ENCODE data around the gene AP1S2. TPM values are rescaled to one million over a fixed set of nuclear protein-coding genes. Genes with fewer than 3 reads are reported as not detected.

AP1S2 gene
- total and polyA plus RNA-seq, 10 of the 15 experiments (the other 5 are each of a cell fraction or from before 2014, with no cell fraction given) = 25.6 to 105 (median 50.7) TPM

DNA sequence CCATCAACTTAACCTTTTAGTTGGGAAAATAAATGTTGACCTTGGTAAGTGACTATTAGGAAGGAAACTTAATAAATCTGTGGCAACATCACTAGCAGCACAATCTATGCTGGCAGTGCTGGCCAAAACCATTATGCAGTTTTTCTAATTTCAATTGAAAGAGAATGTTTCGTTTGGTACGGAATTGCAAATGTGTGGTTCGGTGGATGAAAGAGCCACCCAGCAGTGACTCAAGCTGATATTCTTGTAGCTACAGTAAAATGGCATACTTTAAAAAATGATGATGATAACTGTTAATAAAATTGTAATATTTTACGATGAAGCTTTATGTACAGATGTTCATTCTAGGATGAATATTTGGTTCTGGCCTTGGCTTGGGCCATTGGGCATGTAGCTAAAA lies 40.7 kb upstream of the AP1S2 start:
- WGBS (ENCODE audit: insufficient coverage, insufficient replicate concordance, low lambda C conversion rate, missing lambda C conversion rate) = 80% methylated on average over 4 of the region's 4 CpGs
- FAIRE-seq = no peak
- no peak for ATAC-seq

More for the DNA sequence above, 40.7 kb upstream of the AP1S2 start:
- Histone ChIP-seq H3K36me3 (ENCODE audit: control insufficient read depth in 2 of 2, insufficient read depth in 2 of 2, low read length in 1 of 2) (no peaks in the 10 kb centered on the region), H3K9ac (ENCODE audit: control insufficient read depth, insufficient read depth, low read length) (no peak overlapping the region), H3K9me3 (replicated peaks; ENCODE audit: control insufficient read depth, insufficient read depth, low read length) (no peaks in the 10 kb centered on the region; the same call in 2 of the 3 replicates), H3K4me3 (no peak overlapping the region), H3K27ac (ENCODE audit: control insufficient read depth, insufficient read depth) (no peak overlapping the region), H3K4me1 (ENCODE audit: control insufficient read depth, insufficient read depth, low read length) (no peaks in the 10 kb centered on the region), H4K20me1 (ENCODE audit: control insufficient read depth, insufficient read depth) (no peaks in the 10 kb centered on the region), H3K79me2 (ENCODE audit: control insufficient read depth, insufficient read depth, low read length) (no peaks in the 10 kb centered on the region), H3K4me2 (ENCODE audit: control insufficient read depth, insufficient read depth) (no peak overlapping the region), H2AFZ (ENCODE audit: control insufficient read depth, low read depth, low read length) (no peak overlapping the region), H3K27me3 (replicated peaks in 1 of 2; ENCODE audit: control insufficient read depth in 2 of 2, insufficient read depth in 2 of 2, low read length in 1 of 2) (no peaks in the 10 kb centered on the region)
- in situ Hi-C loops (cut with MboI) = no loop called here
- BruUV-seq (replicated peaks) = no TSS peak
- RAD21 ChIA-PET (ENCODE audit: unreplicated experiment) = interaction anchor here (1.2 kb wide), 1 partner anchor 47 kb away, joined by 3 read pairs; no protein-coding TSS in a partner anchor
- CTCF ChIA-PET = interaction anchor here (1.0 to 1.7 kb wide), 3 partner anchors 9 to 77 kb away, joined by 3 to 4 read pairs (median 3); no protein-coding TSS in a partner anchor
- POLR2A ChIA-PET = no interaction called here
- SMC1A ChIA-PET (ENCODE audit: uncharacterized antibody, unreplicated experiment) = interaction anchor here (0.6 to 1.1 kb wide), 5 partner anchors 9 to 76 kb away, joined by 3 read pairs; no protein-coding TSS in a partner anchor
- no peak for DNase-seq (ENCODE audit: low read depth, low spot score)
- intact Hi-C loops (cut with micrococcal nuclease; ENCODE audit: unreplicated experiment) = no loop called here
- TF ChIP-seq, protein P1, sequence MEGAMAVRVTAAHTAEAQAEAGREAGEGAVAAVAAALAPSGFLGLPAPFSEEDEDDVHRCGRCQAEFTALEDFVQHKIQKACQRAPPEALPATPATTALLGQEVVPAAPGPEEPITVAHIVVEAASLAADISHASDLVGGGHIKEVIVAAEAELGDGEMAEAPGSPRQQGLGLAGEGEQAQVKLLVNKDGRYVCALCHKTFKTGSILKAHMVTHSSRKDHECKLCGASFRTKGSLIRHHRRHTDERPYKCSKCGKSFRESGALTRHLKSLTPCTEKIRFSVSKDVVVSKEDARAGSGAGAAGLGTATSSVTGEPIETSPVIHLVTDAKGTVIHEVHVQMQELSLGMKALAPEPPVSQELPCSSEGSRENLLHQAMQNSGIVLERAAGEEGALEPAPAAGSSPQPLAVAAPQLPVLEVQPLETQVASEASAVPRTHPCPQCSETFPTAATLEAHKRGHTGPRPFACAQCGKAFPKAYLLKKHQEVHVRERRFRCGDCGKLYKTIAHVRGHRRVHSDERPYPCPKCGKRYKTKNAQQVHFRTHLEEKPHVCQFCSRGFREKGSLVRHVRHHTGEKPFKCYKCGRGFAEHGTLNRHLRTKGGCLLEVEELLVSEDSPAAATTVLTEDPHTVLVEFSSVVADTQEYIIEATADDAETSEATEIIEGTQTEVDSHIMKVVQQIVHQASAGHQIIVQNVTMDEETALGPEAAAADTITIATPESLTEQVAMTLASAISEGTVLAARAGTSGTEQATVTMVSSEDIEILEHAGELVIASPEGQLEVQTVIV (IDR thresholded peaks at IDR 0.05; ENCODE audit: borderline replicate concordance, partially characterized antibody) = no peak
- TF ChIP-seq RCOR1 (conservative IDR thresholded peaks at IDR 0.05; ENCODE audit: low read depth, low read length) (no peak), ZNF622 (IDR thresholded peaks at IDR 0.05) (no peak), SP1 (IDR thresholded peaks at IDR 0.05; ENCODE audit: low read depth, low read length) (no peak), JUNB (IDR thresholded peaks at IDR 0.05) (no peak)
- TF ChIP-seq, protein P2, sequence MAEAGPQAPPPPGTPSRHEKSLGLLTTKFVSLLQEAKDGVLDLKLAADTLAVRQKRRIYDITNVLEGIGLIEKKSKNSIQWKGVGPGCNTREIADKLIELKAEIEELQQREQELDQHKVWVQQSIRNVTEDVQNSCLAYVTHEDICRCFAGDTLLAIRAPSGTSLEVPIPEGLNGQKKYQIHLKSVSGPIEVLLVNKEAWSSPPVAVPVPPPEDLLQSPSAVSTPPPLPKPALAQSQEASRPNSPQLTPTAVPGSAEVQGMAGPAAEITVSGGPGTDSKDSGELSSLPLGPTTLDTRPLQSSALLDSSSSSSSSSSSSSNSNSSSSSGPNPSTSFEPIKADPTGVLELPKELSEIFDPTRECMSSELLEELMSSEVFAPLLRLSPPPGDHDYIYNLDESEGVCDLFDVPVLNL (IDR thresholded peaks at IDR 0.05; ENCODE audit: low read depth, low read length) = no peak
- TF ChIP-seq, protein P3, sequence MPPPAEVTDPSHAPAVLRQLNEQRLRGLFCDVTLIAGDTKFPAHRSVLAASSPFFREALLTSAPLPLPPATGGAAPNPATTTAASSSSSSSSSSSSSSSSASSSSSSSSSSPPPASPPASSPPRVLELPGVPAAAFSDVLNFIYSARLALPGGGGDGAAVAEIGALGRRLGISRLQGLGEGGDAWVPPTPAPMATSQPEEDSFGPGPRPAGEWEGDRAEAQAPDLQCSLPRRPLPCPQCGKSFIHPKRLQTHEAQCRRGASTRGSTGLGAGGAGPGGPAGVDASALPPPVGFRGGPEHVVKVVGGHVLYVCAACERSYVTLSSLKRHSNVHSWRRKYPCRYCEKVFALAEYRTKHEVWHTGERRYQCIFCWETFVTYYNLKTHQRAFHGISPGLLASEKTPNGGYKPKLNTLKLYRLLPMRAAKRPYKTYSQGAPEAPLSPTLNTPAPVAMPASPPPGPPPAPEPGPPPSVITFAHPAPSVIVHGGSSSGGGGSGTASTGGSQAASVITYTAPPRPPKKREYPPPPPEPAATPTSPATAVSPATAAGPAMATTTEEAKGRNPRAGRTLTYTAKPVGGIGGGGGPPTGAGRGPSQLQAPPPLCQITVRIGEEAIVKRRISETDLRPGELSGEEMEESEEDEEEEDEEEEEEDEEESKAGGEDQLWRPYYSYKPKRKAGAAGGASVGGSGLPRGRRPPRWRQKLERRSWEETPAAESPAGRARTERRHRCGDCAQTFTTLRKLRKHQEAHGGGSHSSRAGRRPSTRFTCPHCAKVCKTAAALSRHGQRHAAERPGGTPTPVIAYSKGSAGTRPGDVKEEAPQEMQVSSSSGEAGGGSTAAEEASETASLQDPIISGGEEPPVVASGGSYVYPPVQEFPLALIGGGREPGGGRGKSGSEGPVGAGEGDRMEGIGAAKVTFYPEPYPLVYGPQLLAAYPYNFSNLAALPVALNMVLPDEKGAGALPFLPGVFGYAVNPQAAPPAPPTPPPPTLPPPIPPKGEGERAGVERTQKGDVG (CRISPR knock-in tag; IDR thresholded peaks at IDR 0.05) = no peak
- TF ChIP-seq, protein P4, sequence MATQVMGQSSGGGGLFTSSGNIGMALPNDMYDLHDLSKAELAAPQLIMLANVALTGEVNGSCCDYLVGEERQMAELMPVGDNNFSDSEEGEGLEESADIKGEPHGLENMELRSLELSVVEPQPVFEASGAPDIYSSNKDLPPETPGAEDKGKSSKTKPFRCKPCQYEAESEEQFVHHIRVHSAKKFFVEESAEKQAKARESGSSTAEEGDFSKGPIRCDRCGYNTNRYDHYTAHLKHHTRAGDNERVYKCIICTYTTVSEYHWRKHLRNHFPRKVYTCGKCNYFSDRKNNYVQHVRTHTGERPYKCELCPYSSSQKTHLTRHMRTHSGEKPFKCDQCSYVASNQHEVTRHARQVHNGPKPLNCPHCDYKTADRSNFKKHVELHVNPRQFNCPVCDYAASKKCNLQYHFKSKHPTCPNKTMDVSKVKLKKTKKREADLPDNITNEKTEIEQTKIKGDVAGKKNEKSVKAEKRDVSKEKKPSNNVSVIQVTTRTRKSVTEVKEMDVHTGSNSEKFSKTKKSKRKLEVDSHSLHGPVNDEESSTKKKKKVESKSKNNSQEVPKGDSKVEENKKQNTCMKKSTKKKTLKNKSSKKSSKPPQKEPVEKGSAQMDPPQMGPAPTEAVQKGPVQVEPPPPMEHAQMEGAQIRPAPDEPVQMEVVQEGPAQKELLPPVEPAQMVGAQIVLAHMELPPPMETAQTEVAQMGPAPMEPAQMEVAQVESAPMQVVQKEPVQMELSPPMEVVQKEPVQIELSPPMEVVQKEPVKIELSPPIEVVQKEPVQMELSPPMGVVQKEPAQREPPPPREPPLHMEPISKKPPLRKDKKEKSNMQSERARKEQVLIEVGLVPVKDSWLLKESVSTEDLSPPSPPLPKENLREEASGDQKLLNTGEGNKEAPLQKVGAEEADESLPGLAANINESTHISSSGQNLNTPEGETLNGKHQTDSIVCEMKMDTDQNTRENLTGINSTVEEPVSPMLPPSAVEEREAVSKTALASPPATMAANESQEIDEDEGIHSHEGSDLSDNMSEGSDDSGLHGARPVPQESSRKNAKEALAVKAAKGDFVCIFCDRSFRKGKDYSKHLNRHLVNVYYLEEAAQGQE (IDR thresholded peaks at IDR 0.05; ENCODE audit: low read depth, low read length) = no peak
- TF ChIP-seq, protein P5, sequence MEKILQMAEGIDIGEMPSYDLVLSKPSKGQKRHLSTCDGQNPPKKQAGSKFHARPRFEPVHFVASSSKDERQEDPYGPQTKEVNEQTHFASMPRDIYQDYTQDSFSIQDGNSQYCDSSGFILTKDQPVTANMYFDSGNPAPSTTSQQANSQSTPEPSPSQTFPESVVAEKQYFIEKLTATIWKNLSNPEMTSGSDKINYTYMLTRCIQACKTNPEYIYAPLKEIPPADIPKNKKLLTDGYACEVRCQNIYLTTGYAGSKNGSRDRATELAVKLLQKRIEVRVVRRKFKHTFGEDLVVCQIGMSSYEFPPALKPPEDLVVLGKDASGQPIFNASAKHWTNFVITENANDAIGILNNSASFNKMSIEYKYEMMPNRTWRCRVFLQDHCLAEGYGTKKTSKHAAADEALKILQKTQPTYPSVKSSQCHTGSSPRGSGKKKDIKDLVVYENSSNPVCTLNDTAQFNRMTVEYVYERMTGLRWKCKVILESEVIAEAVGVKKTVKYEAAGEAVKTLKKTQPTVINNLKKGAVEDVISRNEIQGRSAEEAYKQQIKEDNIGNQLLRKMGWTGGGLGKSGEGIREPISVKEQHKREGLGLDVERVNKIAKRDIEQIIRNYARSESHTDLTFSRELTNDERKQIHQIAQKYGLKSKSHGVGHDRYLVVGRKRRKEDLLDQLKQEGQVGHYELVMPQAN (conservative IDR thresholded peaks at IDR 0.05) = no peak

Measured in GM12878 (cell line).